HG03045 (cell line): ENCODE data around the gene LIN28B.
A peak's percentile ranks its signal among the peaks of the same experiment; 100 is the strongest.
"Not testable (repeated sequence)": the region's sequence is repeated elsewhere in the genome, so short reads cannot be mapped to it uniquely, and the experiment has no call there.

Experiments used
- ATAC-seq: cut with Tn5 transposase; IDR thresholded peaks from one replicate; pipeline ENCODE4 v1.9.1; 2021; ENCODE audit warnings: mild to moderate bottlenecking, moderate library complexity; ENCODE audit not compliant: unreplicated experiment

LIN28B gene

GRCh38 chr6:105058846-105059245 lies 101.9 kb downstream of the LIN28B start:
- ATAC-seq, result no peak

- ATAC-seq, result no peak
These were observed 109.3 kb downstream of the LIN28B start for GRCh38 chr6:105066233-105066632.

GRCh38 chr6:105066836-105067235 lies 109.9 kb downstream of the LIN28B start:
- ATAC-seq, result no peak

- no peak for ATAC-seq
These were observed 110.4 kb downstream of the LIN28B start for GRCh38 chr6:105067329-105067728.

- ATAC-seq, result no peak
These were observed 111.5 kb downstream of the LIN28B start for GRCh38 chr6:105068407-105068806.

GRCh38 chr6:105069821-105070445 lies 113.0 kb downstream of the LIN28B start:
- ATAC-seq, result no peak

- ATAC-seq, result no peak
These were observed 115.9 kb downstream of the LIN28B start for GRCh38 chr6:105072798-105073199.

- no peak for ATAC-seq
These were observed 118.3 kb downstream of the LIN28B start for GRCh38 chr6:105075210-105075609.

- not testable (repeated sequence) for ATAC-seq
These were observed 119.5 kb downstream of the LIN28B start for GRCh38 chr6:105076418-105076817.

GRCh38 chr6:105077596-105078385 lies 120.9 kb downstream of the LIN28B start:
- no peak for ATAC-seq

GRCh38 chr6:105078386-105078708 lies 121.4 kb downstream of the LIN28B start:
- ATAC-seq, result no peak

- no peak for ATAC-seq
These were observed 123.4 kb downstream of the LIN28B start for GRCh38 chr6:105080279-105080678.

- ATAC-seq, result not testable (repeated sequence)
These were observed 124.8 kb downstream of the LIN28B start for GRCh38 chr6:105081662-105082061.

GRCh38 chr6:105087571-105088211 lies 130.8 kb downstream of the LIN28B start:
- peak; percentile 67 for ATAC-seq

GRCh38 chr6:105091140-105091829 lies 134.4 kb downstream of the LIN28B start:
- ATAC-seq, result no peak

GRCh38 chr6:105094133-105094640 lies 137.3 kb downstream of the LIN28B start:
- ATAC-seq, result no peak

GRCh38 chr6:105095139-105095538 lies 138.2 kb downstream of the LIN28B start:
- ATAC-seq, result no peak

GRCh38 chr6:105097288-105097687 lies 140.4 kb downstream of the LIN28B start:
- no peak for ATAC-seq

GRCh38 chr6:105099371-105099770 lies 142.5 kb downstream of the LIN28B start:
- ATAC-seq, result no peak

- no peak for ATAC-seq
These were observed 145.3 kb downstream of the LIN28B start for GRCh38 chr6:105102186-105102585.

GRCh38 chr6:105105094-105105493 lies 148.2 kb downstream of the LIN28B start:
- no peak for ATAC-seq
